HG02623 (cell line): ENCODE data around the gene ARVCF.

ENCODE experiments used
- ATAC-seq: cut with Tn5 transposase; IDR thresholded peaks from one replicate; pipeline ENCODE4 v1.9.1; 2021; ENCODE audit warnings: moderate library complexity; ENCODE audit not compliant: unreplicated experiment

ARVCF gene

DNA sequence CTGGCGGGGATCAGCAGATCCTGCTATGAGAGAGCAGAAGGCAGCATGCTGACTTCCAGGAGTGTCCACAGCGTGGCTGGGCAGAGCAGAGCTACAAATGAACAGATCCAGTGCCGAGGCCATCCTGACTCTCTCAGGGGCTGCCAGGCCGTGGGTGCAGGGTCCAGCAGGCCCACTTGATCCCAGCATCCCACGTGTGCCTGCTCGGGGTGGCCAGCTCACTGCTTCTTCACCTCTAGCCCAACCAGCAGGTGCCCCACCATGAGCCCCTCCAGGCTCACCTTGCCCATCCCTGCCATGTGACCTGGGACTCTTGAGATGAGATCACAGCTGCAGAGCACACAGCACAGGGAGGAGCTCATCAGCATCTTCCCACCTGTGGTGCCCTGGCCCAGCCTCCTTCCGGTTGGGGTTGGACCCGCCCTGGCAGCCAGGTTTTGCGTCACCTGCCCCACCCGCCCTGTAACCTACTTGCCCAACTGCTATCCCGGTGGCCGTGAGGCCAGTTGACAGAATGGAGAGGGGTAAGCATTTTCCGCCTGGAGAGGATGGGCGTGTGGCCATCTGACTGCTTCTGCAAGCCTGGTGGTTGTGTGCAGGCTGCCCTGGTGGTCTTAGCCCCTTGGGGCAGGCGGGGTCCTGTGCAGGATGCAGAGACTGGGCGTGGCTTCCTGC is 15.2 kb upstream of the ARVCF start:
- no peak for ATAC-seq

DNA sequence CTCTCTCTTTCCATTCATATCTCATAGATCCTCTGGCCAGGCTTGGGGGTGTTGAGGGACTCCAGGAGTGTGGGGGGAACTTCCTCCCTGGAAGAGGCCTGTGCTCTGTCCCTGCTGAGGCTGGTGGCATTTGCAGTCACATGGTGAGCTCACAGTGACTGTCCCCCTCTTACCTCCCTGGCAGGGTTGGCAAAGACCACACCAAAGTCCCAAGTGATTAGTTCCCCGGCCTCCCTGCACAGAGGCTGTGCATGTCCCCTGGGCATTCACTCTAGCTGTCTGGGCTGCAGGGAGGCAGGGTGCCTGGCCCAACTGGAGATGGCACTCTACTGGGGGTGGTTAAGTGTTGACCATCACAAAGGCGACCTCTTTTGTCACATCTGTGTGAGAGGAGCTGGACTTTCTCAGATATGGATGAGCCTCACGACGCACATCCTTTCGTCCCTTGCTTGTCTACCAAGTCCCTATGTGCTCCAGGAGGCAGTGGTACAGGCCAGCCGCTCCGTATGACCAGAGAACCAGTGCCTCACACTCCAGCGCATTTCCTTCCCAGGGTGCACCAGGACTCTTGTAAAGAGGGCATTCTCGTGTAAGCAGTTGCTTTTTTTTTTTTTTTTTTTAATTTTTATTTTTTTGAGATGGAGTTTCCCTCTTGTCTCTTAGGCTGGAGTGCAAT is 13.1 kb upstream of the ARVCF start:
- ATAC-seq = no peak

DNA sequence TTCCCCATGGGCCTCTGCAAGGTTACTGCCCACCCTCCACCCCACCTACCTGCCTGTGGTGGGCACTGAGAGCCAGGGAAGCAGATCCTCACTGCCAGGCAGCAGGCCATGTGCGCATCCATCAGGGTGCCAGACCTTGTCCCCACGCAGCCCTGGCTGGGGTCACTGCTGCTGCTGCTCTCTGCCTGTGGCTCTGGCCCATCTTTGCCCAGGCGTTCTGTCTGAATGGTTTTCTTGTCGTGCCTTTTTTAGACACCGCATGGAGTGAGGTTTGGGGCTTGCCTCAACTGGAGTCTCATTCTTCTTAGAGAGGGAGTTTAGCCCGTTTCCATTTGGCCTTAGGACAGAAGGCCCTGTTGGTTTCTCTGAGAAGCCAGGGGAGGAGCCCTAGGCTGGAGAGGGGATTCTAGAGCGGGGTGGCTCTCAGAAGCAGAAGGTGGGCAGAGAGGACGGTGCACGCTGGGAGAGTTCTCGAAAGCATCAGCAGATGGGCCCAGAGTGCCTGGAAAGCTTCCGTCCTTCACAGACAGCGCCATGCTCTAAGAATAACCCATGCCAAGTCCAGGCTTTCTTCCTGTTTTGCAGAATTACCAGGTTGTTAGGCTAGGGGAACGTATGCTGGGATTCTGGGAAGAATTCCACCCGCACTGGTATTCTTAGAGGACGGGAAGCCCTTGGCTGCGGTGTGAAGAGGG is 12.4 kb upstream of the ARVCF start:
- ATAC-seq = no peak

DNA sequence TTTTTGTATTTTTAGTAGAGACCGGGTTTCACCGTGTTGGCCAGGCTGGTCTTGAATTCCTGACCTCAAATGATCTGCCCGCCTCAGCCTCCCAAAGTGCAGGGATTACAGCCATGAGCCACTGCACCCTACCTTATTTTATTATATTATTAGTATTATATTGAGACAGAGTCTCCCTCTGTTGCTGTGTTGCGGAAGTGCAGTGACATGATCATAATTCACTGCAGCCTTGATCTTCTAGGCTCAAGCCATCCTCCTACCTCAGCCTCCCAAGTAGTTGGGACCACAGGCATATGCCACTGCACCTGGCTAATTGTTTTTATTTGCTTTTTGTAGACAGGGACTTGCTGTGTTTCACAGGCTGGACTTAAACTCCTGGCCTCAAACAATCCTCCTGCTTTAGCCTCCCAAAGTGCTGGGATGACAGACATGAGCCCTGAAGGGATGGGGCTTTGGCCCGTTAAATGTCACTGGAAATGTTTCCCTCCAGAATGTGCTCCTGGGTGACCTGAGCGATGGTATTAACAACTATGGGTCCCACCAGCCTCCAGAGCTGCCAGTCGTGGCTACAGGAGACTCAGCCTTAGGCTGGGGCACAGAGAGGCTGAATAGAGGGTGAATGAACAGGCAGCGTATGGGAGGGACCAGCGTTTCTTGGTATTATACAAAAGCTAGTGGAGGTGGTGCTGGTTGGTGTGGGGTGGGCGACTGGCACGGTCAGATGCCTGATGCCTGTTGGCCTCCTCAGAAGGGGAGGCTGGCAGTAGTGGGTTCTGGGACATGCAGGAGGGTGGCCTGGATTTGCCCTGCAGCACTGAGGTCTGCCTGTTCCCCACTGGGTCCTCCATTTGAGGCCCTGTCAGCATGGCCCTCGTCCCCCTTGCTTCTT is 11.6 kb upstream of the ARVCF start:
- no peak for ATAC-seq

- ATAC-seq = no peak
Measured at GRCh38 chr22:20026996-20027601, 10.5 kb upstream of the ARVCF start.

- no peak for ATAC-seq
Measured at GRCh38 chr22:20026204-20026908, 9.7 kb upstream of the ARVCF start.

DNA sequence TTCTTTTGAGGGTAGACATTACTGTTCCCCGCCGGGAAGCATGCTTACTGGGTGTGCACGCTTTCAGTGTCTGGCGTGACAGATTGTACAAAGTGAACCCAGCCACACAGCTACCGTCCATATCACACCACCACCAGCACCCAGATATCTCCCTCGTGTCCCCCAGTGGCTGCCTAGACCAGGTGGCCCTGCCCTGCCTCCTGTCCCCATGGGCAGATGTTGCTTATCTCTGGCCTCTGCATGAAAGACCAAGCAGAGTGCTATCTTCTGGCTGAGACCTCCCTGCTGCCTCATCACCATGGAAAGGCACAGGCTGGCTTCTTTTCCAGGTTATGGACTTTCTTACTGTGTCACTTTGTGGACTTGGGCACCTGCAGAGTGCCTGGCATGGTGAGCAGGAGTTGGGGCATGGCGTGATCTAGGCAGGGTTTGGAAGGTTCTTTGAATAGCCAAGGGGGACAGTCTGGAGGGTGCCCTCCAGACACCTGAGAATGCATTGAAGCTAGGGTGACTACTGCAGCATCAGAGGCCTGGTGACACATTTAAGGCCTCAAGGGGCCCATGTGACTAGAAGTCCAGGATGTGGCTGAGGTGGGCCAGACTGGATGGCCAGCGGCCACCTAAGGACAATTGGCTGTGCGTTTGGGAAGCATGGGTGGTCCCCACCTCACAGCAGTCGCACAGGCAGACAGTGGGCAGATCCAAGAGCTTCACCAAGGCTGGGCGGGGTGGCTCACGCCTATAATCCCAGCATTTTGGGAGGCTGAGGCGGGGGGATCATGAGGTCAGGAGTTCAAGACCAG is 9.0 kb upstream of the ARVCF start:
- no peak for ATAC-seq

DNA sequence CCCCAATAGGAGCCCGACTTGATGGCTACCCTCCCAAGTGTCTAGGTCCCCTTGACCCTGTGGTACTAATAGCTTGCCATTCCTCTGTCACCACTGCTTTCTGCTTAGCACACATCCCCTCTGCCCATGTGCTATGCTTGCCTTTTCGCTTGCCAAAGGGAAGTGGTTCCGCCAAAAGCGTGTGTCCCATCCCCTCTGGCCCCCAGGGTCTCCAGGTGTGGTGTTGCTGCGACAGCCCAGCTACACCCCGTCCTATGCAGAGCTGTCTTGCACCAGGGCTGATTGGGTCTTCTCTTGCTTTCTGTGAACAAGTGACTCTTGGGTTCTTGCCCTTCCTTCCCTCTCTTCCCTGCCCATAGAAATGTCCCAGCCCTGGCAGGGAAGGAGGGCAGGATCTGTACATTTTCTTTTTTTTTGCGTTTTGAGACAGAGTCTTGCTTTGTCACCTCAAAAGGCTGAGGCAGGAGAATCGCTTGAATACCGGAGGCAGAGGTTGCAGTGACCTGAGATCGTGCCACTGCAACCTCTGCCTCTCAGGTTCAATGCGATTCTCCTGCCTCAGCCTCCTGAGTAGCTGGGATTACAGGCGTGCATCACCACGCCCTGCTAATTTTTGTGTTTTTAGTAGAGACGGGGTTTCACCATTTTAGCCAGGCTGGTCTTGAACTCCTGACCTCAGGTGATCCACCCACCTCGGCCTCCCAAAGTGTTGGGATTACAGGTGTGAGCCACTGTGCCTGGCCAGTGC is 8.2 kb upstream of the ARVCF start:
- no peak for ATAC-seq

GRCh38 chr22:20024225-20024624 is 7.6 kb upstream of the ARVCF start:
- no peak for ATAC-seq

DNA sequence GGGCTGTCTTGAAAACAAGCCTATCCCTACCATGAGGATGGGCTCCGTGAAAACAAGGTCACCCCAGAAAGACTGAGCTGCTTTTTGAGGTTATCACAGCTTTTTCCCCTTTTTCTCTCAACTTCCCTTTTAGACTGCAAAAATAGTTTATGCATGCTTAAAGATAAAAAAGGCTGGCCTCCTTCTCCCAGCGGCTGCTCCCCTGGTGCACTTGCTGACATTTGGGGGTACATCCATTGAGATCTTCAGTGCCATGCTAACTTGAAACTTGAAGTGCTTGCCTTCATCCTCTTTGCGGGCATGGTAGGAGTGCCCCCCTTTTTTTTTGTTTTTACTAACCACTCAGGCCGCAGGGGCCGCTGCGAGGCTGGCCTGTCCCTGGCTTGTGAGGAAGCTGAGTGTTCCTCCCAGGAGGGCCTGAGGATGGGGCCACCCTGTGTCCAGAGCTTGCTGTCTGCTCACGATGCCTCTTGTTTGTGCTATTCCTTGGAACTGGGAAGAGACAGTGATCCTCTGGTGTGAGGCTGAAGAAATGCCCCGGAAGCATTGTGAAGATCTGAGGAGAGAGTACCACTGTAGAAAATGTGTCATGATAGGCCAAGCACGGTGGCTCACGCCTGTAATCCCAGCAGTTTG is 6.5 kb upstream of the ARVCF start:
- no peak for ATAC-seq

DNA sequence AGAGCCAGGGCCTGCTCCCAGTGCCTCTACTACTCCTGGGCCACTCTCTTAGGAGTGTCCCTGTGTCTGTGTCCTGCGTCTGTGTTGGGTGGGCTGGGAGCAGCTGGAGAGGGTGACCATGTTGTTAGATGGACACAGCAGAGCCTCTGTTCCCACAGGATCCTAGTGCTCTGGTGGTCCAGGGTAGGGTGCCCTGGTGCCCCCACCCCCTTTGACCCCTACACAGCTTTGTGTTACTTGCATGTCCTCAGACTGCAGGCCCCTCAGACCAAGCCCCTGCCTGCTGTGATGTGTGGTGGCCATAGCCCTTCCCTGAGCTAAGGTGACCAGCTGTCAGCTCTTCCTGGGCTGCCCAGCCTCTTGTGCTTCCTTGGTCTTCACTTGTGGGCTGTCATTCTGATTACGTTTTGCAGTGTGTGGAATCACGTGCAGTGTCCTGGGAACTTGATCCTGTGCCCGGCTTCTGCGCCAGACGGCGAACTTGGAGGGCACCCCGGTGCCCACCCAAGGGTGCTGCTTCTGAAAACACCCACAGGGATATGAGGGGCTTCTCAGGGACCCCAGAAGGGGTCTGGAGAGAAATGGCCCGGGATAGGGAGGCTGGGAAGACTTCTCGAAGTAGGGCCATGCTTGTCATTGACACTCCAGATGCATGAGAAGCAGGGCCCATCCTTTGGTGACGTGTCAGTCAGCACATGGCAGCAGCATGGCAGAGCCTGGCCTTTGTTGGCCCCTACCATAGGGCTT is 5.8 kb upstream of the ARVCF start:
- ATAC-seq = no peak

DNA sequence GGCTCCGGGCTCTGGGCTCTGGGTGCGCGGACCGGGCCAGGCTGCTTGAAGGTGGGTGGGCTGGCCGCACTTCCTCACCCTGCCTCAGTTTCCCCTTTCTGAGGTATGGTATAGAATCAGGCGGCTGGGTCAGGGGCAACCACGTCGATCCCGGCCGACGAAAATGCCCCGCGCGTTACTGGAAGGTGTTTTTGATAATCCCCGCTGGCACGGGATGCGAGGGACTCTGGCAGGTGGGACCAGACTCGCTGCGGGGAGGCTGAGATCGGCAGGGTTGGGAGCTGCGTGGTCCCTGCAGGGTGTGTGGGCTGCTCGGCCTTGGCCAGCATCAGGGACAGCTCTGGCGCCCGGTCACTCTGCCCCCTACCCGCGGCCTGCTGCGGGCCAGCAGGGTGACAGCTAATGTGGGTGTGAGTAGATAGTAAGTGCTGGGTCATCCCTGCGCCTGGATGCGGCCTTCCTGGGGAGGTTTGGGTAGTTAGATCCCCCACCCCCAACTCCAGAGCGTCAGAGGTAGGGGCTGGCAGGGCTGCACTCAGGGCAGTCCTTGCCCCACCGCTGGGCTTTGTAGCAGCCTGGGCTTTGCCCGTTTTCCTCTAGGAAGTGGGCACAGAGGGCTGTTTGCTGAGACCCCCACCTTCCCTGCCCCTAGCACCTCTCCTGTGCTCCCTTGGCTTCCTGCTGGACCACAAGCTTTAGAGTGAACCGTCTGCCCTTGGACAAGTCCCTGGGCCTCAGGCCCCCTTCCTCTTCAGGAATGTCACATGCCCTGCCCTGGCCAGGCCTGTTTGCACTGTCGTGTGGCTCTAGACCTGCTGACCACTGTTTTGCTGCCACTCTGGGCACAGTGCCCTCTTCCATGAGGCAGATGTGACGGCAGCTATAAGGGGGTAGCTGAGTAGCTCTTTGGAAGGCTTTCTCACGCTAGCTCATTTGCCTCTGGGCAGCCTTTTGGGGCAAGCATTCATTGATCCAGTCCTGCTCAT is 4.9 kb upstream of the ARVCF start:
- no peak for ATAC-seq

- peak; percentile 77 for ATAC-seq
Measured at GRCh38 chr22:20020533-20021195, 4.0 kb upstream of the ARVCF start, which contains the start of gene TANGO2. TSS of gene TANGO2 (plus strand) at chr22:20021110. CDS start at chr22:20036799, 15,689 bp downstream.

- ATAC-seq = no peak
Measured at GRCh38 chr22:20019661-20020532, 3.3 kb upstream of the ARVCF start.

DNA sequence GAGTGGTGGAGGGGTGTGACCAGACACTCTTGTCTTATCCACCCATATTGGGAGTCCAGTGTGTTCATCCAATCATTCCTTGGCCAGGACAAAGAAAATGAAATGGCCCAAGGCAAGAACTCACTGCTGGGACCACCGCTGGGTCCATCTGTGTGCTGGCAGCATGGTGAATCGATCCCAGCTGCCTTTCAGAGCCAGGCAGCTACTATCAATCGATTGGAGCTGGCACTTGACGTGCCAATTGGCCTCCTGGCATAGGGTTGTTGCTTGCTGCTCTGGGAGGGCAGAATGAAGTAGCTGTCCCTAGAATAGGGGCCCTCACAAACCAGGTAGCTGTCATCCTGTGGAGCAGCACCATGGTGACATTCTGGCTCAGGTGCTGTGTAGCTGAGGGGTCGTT is 1.4 kb upstream of the ARVCF start:
- no peak for ATAC-seq
